Small intestine (tissue), 7 donors: ENCODE data around the gene MYO18B. TPM values are rescaled to one million over a fixed set of nuclear protein-coding genes. Genes with fewer than 3 reads are reported as not detected.
A peak's percentile ranks its signal among the peaks of the same experiment; 100 is the strongest.

Experiments used
- DNase-seq, 2 donors: peaks; one replicate each; pipeline versions ENCODE4 v3.0.0 to v3.0.0-alpha.2; 2013
- FAIRE-seq: peaks from 2 replicates; lab custom pipeline; 2012; peaks lifted over from hg19 to GRCh38; lab: Jason Lieb, UNC
- H3K27ac ChIP-seq, 3 donors: one replicate each; pipeline ENCODE4 v1.5.1; 2013; ENCODE audit warnings: low read length in 2 of 3, mild to moderate bottlenecking in 2 of 3, control low read depth in 1 of 3, inconsistent platforms in 1 of 3, low read depth in 1 of 3, moderate library complexity in 1 of 3
- H3K27me3 ChIP-seq, 3 donors: one replicate each; pipeline ENCODE4 v1.6.1; 2013; ENCODE audit warnings: low read length in 3 of 3, inconsistent platforms in 1 of 3; ENCODE audit not compliant: control insufficient read depth in 3 of 3, insufficient read depth in 3 of 3
- H3K36me3 ChIP-seq, 3 donors: one replicate each; pipeline ENCODE4 v1.6.1; 2013; ENCODE audit warnings: low read length in 3 of 3, inconsistent platforms in 1 of 3, low read depth in 1 of 3, mild to moderate bottlenecking in 1 of 3, moderate library complexity in 1 of 3; ENCODE audit not compliant: control insufficient read depth in 3 of 3, insufficient read depth in 2 of 3
- H3K4me1 ChIP-seq, 3 donors: one replicate each; pipeline ENCODE4 v1.6.1; 2013; ENCODE audit warnings: low read length in 2 of 3, inconsistent platforms in 1 of 3, low read depth in 1 of 3, mild to moderate bottlenecking in 1 of 3, moderate library complexity in 1 of 3; ENCODE audit not compliant: control insufficient read depth in 3 of 3, insufficient read depth in 2 of 3
- H3K4me3 ChIP-seq, 3 donors: one replicate each; pipeline ENCODE4 v1.5.1; 2013; ENCODE audit warnings: low read length in 3 of 3, control low read depth in 1 of 3, inconsistent platforms in 1 of 3, low read depth in 1 of 3, mild to moderate bottlenecking in 1 of 3, moderate library complexity in 1 of 3
- H3K9me3 ChIP-seq, 2 donors: one replicate each; pipeline ENCODE4 v1.6.1; 2013; ENCODE audit warnings: low read depth in 1 of 2, low read length in 1 of 2; ENCODE audit not compliant: control insufficient read depth in 2 of 2, insufficient read depth in 1 of 2
- WGBS, 3 donors: extraction: QIAGEN DNeasy Blood & Tissue Kit; methylation state at CpG; one replicate each; pipeline ENCODE4 v1.1.7; 2013; 5-methylcytosine and 5-hydroxymethylcytosine counted together
- polyA plus RNA-seq, 4 donors: library from polyadenylated mRNA; stranded (reverse) in 3 of 4; unstranded in 1 of 4; fragments of 200-250 nt in 3 of 4; fragments of 120-200 nt in 1 of 4; gene quantifications; one replicate each; pipeline versions ENCODE4 v1.2.1 to v1.2.3, GENCODE V29; 2013
- donor health status: healthy with polysubstance abuse.
- donor health status: control.
- donor health status: control.
- donor health status: Bipolar disorder and iron deficiency.
- donor health status: healthy.

MYO18B gene
- polyA plus RNA-seq, 4 donors = 0.01 to 1.1 (median 0.37) TPM

DNA sequence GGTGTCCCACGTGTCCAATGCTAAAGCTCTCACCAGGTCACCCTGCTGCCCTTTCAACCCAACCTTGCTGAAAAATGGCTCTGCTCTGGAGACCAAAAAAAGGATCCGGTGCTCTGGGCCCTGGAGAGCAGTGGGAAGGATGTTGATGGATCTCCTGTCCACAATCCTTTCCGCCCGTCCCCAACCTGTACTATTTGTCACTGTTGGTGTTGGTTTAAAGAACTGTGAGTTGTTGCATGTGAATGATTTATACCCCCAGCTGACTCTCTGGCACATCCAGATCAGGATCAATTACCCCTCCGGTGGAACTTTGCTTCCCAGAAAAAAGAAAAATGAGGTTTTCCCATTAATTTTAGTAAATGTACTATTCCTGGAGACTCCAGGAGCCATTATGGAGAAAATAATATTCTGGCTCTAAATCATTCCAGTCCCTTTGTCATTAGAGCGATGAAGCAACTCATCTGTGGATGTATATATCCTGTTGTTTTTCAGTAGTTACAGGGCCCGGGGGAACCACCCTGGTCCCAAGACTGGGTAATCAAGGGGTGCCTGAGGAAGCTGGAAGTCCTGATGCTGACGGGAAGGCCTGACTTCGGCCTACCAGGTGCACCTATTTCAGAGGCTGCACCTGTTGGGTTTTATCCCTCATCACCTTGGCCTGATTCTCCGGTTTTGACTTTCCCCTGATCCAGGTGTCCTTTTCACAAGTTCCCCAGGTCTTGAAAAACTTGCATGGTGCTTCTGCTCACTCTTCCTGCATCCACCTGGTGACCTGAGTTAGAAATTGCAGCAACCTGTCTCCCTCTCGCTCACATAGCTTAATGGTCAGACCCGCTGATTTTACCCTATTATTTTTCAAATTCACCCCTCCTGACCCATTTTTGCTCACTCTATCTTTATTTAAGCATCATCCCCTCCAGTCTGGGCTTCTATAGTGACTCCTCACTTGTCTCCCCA lies 218.1 kb downstream of the MYO18B start:
- FAIRE-seq (no peak), DNase-seq (no peak)
- Histone ChIP-seq H3K27me3 (peaks cover 0 to 2% (median 0%) of the 10 kb centered on the region in 3 donors), H3K36me3 (no peaks in the 10 kb centered on the region), H3K9me3 (peaks cover 0 to 2% of the 10 kb centered on the region in 2 donors), H3K4me3 (no peak overlapping the region), H3K4me1 (no peaks in the 10 kb centered on the region), H3K27ac (no peak overlapping the region)
- 74 to 81% (median 75%) methylated on average over 12 of the region's 12 CpGs for WGBS, 3 donors

DNA sequence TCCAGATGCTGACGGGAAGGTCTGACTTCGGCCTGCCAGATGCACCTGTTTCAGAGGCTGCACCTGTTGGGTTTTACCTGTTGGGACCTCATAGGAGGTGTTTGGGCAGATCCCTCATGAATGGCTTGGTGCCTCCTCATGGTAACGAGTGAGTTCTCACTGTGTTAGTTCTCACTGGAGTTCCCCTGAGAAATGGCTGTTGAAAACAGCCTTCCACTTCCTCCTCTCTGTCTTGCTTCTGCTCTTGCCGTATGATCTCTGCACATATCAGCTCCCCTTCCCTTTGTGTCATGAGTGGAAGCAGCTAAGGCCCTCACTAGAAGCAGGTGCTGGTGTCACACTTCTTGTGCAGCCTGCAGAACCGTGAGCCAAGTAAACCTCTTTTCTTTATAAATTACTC lies 219.7 kb downstream of the MYO18B start:
- no peak for FAIRE-seq
- no peak overlapping the region for H3K27ac ChIP-seq
- H3K4me1 ChIP-seq = no peaks in the 10 kb centered on the region
- H3K9me3 ChIP-seq = peaks cover 0 to 2% of the 10 kb centered on the region in 2 donors
- peaks cover 0 to 2% (median 0%) of the 10 kb centered on the region in 3 donors for H3K27me3 ChIP-seq
- no peaks in the 10 kb centered on the region for H3K36me3 ChIP-seq
- no peak for DNase-seq
- H3K4me3 ChIP-seq = no peak overlapping the region
- 68 to 79% (median 71%) methylated on average over 5 of the region's 5 CpGs for WGBS, 3 donors

DNA sequence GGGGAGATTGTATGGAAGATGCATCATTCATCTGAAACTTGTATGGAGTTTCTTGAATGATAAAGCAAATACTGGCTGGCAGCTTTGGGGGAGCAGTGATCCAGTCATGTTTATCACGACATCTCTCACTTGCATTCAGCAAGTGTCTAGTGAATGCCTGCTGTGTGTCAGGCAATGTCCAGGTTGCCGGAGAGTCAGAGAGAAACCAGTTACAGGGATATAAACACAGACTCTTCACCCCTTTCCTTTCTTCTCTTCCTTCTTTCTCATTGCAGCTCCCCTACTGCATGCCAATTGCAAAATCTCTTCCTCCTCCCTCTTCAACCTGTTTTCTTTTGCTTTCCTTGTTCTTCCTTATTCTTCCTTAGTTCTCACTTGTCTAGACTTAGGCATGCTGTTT lies 220.7 kb downstream of the MYO18B start:
- FAIRE-seq = no peak
- DNase-seq = no peak
- Histone ChIP-seq H3K4me3 (no peak overlapping the region), H3K27me3 (peaks cover 0 to 2% (median 0%) of the 10 kb centered on the region in 3 donors), H3K4me1 (no peaks in the 10 kb centered on the region), H3K36me3 (no peaks in the 10 kb centered on the region), H3K27ac (no peak overlapping the region), H3K9me3 (peaks cover 0 to 2% of the 10 kb centered on the region in 2 donors)
- 89 to 93% (median 91%) methylated on average over 2 of the region's 2 CpGs for WGBS, 3 donors

DNA sequence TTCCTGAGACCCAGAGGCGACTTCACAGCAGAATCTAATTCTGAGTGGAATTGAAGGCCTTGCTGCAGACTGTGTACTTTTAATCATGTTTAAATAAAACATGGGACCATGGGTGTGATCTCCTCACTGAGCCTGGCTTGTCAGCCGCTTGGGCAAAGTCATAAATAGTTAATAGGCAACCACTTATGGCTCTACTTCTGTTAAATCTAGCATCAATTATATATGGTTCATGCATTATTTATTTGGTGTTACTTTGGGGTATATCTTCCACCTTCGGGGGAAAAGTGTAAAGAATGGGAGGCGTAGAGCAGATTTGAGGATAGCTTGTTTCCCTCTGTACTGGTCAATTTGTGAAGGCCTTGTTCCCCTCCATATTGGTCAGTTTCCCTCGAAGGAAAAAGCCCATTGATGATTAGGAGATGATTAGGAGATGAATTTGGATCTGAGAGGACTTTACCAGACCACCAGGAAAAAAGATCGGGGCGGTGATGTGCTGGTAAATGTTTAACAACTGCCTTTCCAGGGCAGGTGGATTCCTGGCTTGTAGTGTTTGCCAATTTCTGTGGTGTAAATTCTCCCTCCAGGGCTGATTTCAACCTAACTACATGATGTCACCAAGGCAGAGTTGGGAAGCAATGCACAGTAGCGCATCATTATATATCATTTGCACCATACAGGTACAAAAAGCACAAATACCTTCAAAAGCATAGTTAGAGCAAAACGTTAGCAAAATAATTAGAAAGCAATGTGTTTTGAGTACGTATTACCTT lies 223.2 kb downstream of the MYO18B start:
- FAIRE-seq (no peak), DNase-seq (no peak)
- WGBS, 3 donors = 71 to 84% (median 78%) methylated on average over 10 of the region's 10 CpGs
- no peak overlapping the region for H3K27ac ChIP-seq
- H3K4me1 ChIP-seq = no peaks in the 10 kb centered on the region
- peaks cover 0 to 2% of the 10 kb centered on the region in 2 donors for H3K9me3 ChIP-seq
- peaks cover 0 to 2% (median 0%) of the 10 kb centered on the region in 3 donors for H3K27me3 ChIP-seq
- no peaks in the 10 kb centered on the region for H3K36me3 ChIP-seq
- no peak overlapping the region for H3K4me3 ChIP-seq

DNA sequence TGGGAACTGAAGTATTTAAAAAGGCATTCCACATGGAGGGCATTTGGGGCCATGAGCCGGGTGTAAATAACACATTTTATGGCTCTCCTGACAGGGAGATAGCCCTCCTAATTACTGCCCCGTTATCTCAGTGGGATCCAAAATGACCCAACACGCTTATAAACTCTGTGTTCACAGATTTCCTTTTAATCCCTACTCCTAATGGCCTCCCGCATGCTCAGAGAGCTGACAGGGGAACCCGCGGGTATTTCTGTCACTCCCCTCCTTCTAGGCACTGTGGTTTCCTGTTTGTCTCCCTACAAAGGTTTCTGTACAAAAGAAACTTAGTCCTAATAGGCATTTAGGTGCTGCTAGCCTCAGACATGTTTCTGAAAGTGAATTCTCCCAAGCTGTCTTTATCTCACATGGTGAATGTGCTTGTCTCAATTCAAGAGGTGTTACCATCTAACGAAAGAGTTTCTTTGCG lies 224.5 kb downstream of the MYO18B start:
- no peak overlapping the region for H3K4me3 ChIP-seq
- no peaks in the 10 kb centered on the region for H3K36me3 ChIP-seq
- H3K9me3 ChIP-seq = peaks cover 0 to 2% of the 10 kb centered on the region in 2 donors
- no peak for FAIRE-seq
- no peak for DNase-seq
- H3K4me1 ChIP-seq = no peaks in the 10 kb centered on the region
- WGBS, 3 donors = 10 to 15% (median 15%) methylated on average over 8 of the region's 8 CpGs
- no peak overlapping the region for H3K27ac ChIP-seq
- peaks cover 0 to 2% (median 0%) of the 10 kb centered on the region in 3 donors for H3K27me3 ChIP-seq

DNA sequence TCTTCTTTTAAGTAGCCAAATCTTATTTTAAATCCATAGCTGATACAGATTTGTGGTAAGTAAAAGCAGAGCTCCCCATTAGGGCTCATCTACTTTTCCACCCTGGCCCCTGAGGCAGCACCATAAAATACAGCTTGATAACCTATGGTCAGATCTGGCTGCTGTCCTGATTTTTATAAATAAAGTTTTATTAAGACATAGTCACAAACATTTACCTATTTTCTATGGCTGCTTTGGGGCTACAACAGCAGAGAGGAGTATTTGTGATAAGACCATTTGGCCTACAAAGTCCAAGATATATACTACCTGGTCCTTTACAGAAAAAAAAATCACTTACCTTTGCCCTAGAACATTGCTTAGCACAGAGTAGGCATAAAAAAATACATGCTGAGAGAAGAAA lies 227.3 kb downstream of the MYO18B start:
- H3K27ac ChIP-seq = no peak overlapping the region
- no peak overlapping the region for H3K4me3 ChIP-seq
- FAIRE-seq = no peak

DNA sequence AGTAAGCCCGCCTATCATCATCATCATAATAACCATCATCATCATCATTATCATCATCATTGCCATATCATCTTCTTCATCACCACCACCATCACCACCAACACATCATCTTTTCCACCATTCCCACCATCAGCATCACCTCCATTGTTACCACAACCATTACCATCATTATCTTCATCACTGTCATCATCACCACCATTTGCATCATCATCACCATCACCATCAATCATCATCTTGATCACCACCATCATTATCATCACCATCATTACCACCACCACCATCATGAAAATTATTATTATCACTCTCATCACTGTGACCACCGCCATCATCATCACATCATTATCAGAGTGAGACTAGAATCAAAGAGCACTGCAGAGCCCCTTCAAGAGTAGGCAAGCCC lies 227.9 kb downstream of the MYO18B start:
- Histone ChIP-seq H3K27me3 (no peaks in the 10 kb centered on the region), H3K36me3 (no peaks in the 10 kb centered on the region), H3K9me3 (no peaks in the 10 kb centered on the region), H3K27ac (no peak overlapping the region), H3K4me3 (no peak overlapping the region), H3K4me1 (no peaks in the 10 kb centered on the region)
- WGBS, 3 donors = 70 to 88% (median 76%) methylated on average over 2 of the region's 2 CpGs
- no peak for DNase-seq
- FAIRE-seq = no peak

More for the DNA sequence above, 227.3 kb downstream of the MYO18B start:
- Histone ChIP-seq H3K4me1 (no peaks in the 10 kb centered on the region), H3K9me3 (peaks cover 0 to 2% of the 10 kb centered on the region in 2 donors), H3K36me3 (no peaks in the 10 kb centered on the region), H3K27me3 (no peaks in the 10 kb centered on the region)
- DNase-seq = no peak

DNA sequence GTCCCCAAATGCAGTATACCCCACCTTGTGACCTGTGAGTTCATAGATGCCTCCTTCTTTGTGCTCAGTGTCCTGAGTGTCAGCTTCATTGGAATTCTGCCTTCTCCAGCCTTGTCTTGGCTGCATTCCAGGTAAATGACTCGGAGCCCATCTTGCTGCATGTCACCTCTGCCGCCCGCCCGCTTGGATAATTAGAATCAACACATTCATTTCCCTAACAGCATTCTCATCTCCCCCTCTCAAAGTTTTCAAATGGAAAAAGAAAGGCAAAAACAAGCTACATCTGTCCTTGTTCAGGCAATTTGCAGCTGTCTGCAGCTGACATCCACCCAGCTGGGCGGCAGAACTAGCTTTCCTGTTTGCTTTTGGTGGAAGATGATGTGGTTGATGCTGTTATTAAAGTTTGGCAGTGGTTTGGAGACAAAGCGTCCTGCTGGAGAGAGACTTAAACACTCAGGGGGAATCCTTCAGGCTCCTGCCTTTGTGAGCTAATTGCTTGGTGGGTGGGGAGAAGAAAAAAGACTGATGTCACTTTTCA lies 228.5 kb downstream of the MYO18B start:
- no peaks in the 10 kb centered on the region for H3K9me3 ChIP-seq
- FAIRE-seq (no peak), DNase-seq (peak in 1 of 2 donors; percentile 25)

More for the DNA sequence above, 228.5 kb downstream of the MYO18B start:
- 18 to 29% (median 28%) methylated on average over 6 of the region's 6 CpGs for WGBS, 3 donors
- no peaks in the 10 kb centered on the region for H3K36me3 ChIP-seq
- no peak overlapping the region for H3K27ac ChIP-seq
- H3K4me1 ChIP-seq = no peaks in the 10 kb centered on the region
- no peaks in the 10 kb centered on the region for H3K27me3 ChIP-seq
- H3K4me3 ChIP-seq = no peak overlapping the region
